GM19239 (cell line): Measurements from ENCODE around the gene FCGR3A.
A peak's percentile ranks its signal among the peaks of the same experiment; 100 is the strongest.
"Not testable (repeated sequence)": the region's sequence is repeated elsewhere in the genome, so short reads cannot be mapped to it uniquely, and the experiment has no call there.

ENCODE experiments used
- DNase-seq: peaks from one replicate; pipeline ENCODE4 v3.0.0; 2011; ENCODE audit warnings: low spot score; ENCODE audit not compliant: insufficient read length
- FAIRE-seq: peaks from 2 replicates; lab custom pipeline; 2011; peaks lifted over from hg19 to GRCh38; lab: Jason Lieb, UNC

FCGR3A gene

GRCh38 chr1:161557506-161558450, 8.2 kb upstream of the FCGR3A start:
- not testable (repeated sequence) for DNase-seq
- peak; percentile 56 for FAIRE-seq

DNA sequence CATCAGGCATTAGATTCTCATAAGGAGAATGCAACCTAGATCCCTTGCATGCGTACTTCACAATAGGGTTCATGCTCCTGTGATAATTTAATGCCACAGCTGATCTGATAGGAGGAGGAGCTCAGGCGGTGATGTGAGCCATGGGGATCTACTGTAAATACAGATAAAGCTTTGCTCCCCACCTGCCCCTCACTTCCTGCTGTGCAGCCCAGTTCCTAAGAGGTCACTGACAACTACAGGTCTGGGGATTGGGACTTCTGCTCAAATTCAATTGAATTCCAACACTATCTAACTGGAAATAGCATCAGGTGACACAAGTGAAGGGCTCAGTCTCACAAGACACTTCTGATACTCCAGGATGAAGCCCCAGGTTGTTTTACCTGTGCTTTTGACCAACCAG, 7.4 kb upstream of the FCGR3A start:
- DNase-seq, FAIRE-seq: not testable (repeated sequence)

DNA sequence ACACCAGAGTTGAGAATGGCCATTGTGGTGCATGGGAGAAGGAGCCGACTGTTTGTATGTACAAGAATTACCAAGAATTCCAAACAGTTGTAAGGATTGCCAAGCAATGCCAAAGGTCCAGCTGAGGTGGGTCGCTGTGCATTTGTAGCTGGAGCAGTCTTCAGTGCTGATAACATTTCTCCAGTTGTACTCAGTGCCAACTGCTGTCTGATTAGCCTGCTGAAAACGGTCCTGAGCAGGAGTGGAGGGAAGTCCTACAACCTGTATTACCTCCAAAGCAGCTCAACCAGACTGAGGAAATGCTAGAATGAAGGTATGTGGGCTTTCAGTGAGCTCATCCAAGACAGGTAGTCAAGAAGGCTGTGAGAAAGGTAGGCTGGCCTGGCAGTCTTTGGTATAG, 6.5 kb upstream of the FCGR3A start:
- not testable (repeated sequence) for FAIRE-seq

GRCh38 chr1:161554815-161555417, 5.3 kb upstream of the FCGR3A start:
- not testable (repeated sequence) for DNase-seq
- peak; percentile 8 for FAIRE-seq

More for the DNA sequence above, 6.5 kb upstream of the FCGR3A start:
- DNase-seq: not testable (repeated sequence)

DNA sequence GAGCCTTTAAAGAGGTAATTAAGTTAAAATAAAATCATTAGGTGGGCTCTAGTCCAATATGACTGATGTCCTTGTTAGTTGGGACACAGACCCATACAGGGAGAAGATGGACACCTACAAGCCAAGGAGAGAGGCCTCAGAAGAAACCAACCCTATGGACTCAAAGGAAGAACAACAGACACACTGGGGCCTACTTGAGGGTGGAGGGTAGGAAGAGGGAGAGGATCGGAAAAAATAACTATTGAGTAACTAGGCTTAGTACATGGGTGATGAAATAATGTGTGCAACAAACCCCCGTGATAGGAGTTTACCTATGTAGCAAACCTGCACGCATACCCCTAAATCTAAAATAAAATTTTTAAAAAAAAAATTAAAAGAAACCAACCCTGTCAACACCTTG, 4.7 kb upstream of the FCGR3A start:
- FAIRE-seq, DNase-seq: not testable (repeated sequence)

DNA sequence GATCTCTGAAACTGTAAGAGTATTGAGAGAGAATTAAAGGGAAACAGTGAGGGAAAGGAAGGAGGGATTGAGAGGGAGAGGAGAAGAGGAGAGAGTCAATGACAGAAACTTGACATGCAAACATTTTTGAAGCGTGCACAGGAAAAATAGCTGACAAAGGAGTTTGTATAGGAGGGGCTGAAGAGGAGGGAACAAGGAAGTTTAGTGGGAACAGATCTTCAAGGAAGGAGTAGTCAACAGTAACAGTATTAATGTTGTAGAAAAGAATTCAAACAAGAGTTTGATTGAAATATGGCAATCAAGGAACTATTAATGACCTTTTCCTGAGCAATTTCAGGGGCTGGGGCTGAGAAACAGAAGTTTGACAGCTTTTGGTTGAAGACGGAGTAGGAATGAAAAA, 4.0 kb upstream of the FCGR3A start:
- DNase-seq, FAIRE-seq: not testable (repeated sequence)

GRCh38 chr1:161550942-161551341, 1.3 kb upstream of the FCGR3A start:
- FAIRE-seq, DNase-seq: not testable (repeated sequence)

GRCh38 chr1:161548749-161549406, 740 bp downstream of the FCGR3A start:
- DNase-seq, FAIRE-seq: not testable (repeated sequence)

GRCh38 chr1:161547995-161548741, 1.4 kb downstream of the FCGR3A start:
- not testable (repeated sequence) for DNase-seq, FAIRE-seq

DNA sequence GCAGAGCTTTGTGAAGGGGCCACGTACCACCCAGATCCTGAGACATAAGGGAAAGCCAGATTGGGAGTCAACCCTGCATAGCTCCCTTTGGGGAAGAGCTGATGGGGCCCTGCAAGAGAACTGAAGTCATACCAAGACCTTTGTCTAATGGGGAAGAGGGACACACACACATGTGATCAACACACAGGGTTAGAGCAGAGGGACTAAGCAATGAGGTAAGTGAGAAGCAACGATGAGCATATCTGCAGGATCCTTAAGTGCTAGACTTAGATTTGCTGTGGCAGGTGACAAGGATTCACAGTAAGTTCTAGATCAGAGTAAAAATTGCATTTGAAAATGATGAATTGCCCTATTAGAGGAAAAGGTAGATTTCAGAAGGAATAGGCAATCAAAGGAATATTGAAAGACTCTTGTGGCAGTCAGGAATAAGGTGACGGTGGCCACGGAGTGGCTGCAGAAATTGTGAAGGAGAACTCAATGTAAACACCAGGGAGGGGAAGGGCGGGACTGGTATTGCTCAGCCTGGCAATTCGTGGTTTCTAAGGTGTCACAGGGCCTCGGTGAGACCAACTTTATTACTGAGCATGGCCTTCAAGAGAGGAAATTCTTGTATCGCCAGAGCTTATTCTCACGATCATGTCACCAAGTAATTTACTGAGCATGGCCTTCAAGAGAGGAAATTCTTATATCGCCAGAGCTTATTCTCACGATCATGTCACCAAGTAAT, 4.5 kb downstream of the FCGR3A start:
- DNase-seq, FAIRE-seq: not testable (repeated sequence)

DNA sequence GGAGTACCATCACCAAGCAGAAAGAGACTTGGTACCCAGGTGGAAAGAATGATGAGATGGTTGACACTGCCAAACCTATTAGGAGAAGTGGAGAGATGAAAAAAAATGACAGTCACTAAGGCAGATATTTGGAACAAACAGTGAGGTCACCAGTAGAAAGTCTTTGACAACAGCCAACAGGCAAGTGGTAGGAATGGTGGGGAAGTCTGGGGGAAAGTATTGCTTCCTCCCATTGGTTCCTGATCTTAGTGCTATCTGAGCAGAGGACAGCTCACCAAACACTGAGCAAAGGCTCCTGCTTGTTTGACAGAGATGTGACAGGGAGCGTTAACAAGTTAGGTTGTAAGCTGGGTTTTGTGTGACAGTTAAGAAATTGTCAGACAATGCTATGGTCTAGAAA, 6.5 kb downstream of the FCGR3A start:
- DNase-seq, FAIRE-seq: not testable (repeated sequence)

DNA sequence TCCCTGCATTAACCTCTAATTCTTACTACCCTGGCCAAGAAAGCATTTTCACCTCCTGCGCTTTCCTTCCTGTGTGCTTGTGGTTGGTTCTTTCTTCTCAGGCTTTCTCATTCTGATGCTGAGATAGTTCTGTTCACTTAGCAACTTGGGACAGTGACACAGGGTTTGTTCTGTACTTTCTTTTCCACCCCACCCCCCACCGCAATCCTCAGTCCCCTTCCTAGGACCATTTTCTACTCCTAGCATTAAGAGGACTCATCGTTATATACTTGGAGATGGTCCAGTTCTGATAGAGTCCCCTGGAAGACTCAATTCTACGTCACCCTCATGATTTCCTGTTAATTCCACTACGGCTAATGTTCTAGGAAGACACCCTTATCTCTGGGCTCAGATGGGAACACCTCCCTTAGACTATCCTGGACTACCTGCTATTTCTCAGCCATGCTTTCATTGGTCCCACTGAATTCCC, 7.5 kb downstream of the FCGR3A start:
- FAIRE-seq: peak; percentile 93
- DNase-seq: peak; percentile 15

DNA sequence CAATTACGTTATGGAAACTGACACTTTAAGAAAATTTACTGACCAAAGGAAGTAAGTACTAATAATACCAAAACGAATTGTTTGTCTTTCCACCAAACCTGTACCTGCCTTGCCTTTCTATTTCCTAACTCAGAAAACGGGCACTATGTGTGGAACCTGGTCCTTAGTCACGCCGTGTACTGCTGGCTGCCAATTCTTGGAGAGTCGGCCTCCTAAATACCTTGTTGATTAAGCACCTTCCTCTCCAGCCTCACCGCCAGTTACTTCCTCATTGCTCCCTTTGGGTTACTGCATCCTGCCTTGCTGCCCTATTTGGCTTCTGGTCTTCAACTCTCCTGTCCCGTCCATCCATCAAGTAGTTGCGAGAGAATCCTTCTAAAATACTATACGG, 9.1 kb downstream of the FCGR3A start:
- FAIRE-seq: not testable (repeated sequence)

DNA sequence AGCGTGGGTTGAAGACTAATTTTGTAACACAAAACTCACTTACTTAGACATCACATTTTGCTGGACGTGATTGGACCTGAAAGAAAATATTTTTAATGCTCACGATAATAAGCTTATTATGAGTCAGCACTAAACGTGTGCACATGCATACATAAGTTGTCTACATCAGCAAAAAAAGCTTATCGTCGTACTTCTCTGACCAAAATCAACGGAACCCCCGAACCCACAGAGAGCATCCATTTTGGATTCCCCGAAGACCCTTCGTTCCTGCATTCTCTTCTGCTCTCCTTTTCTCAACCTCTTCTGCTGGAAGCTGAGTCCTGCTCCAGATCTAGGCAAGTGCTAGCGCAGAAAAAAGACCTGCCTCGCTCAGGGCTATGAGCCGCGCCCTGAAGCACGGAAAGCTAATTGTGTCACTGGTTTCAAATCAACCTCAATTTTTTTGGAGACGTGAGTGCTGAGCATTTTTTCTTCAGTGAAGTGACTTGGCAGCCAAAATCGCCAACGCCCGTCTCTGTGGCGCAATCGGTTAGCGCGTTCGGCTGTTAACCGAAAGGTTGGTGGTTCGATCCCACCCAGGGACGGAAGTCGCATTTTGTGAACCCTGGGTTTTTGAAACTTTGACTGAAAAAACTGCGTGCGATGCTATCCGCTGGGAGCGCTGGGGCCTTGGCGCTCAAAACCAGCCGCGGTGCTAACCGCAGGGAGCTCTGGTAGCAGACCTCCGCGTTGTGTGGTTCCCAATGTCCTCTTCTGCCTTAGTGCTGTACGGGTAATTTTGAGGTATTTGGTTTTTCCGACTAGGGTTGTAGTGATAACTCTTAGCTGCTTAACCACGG, 9.7 kb downstream of the FCGR3A start:
- FAIRE-seq (peak; percentile 93), DNase-seq (peak; percentile 15)

More for the DNA sequence above, 9.1 kb downstream of the FCGR3A start:
- not testable (repeated sequence) for DNase-seq

DNA sequence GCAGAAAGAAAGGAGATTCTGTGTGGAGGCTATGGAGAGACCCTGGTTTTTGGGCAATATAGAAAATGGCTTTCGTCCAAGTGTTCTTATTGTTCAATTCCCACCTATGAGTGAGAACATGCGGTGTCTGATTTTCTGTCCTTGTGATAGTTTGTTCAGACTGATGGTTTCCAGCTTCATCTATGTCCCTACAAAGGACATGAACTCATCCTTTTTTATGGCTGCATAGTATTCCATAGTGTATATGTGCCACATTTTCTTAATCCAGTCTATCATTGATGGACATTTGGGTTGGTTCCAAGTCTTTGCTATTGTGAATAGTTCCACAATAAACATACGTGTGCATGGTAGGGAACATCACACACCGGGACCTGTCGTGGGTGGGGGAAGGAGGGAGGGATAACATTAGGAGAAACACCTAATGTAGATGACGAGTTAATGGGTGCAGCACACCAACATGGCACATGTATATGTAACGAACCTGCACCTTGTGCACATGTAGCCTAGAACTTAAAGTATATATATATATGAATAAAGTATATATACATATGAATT, 10.6 kb downstream of the FCGR3A start:
- FAIRE-seq, DNase-seq: not testable (repeated sequence)

DNA sequence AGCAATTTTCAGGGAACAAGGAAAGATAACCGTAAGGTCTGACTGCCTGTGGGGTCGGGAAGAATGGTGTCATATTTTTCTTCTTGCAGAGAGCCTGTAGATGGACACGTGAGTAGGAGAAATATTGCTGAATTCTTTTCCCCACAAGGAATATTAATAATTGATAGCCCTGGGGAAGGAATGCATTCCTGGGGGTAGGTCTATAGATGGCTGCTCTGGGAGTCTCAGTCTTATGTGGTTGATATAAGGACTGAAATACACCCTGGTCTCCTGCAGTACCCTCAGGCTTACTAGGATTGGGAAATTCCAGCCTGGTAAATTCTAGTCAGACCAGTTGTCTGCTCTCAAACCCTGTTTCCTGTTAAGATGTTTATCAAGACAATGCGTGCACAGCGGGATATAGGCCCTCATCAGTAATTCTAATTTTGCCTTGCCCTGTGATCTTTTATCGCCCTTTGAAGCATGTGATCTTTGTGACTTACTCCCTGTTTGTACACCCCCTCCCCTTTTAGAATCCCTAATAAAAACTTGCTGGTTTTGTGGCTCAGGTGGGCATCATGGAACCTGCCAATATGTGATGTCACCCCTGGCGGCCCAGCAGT, 12.4 kb downstream of the FCGR3A start:
- not testable (repeated sequence) for DNase-seq, FAIRE-seq
